NCI-H187 (cell line): ENCODE measurements around the gene ATP1B3.
"Not testable (repeated sequence)": the region's sequence is repeated elsewhere in the genome, so short reads cannot be mapped to it uniquely, and the experiment has no call there.

Experiments
- DNase-seq, 2 experiments: peaks; one replicate each; lab custom pipeline; 2025; lab: John Stamatoyannopoulos, UW

ATP1B3 gene

GRCh38 chr3:141876381-141876890 is at the start of gene ATP1B3:
Gene ATP1B3 (plus strand): TSS chr3:141876643. CDS start chr3:141876802, 159 bp downstream.
- peak in 1 of 2 experiments; percentile 67 for DNase-seq

GRCh38 chr3:141828487-141828886 is 48.0 kb upstream of the ATP1B3 start:
- no peak for DNase-seq

DNA sequence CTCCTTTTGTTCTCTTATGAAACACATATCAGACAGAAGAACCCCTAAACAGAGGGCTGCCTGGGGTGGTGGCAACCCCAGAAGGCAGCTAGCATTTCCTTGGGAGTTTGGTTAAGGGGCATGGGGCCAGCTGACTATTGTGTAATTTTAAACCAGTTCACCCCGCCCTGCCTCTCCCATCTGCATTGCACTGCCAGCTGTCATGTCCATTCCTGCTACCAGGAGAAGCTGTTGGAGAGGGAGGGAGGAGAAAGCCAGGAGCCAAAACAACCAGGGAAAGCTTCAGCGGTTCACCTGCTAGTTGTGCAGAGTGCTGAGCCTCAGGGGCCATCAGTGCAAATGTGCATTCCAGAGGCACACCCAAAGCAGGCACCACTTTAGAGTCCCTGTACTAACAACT is 47.6 kb upstream of the ATP1B3 start:
- DNase-seq, result peak in 1 of 2 experiments; percentile 20

GRCh38 chr3:141830508-141830907 is 45.9 kb upstream of the ATP1B3 start:
- DNase-seq, result no peak

- no peak for DNase-seq
Measured at GRCh38 chr3:141834292-141834691, 42.2 kb upstream of the ATP1B3 start.

DNA sequence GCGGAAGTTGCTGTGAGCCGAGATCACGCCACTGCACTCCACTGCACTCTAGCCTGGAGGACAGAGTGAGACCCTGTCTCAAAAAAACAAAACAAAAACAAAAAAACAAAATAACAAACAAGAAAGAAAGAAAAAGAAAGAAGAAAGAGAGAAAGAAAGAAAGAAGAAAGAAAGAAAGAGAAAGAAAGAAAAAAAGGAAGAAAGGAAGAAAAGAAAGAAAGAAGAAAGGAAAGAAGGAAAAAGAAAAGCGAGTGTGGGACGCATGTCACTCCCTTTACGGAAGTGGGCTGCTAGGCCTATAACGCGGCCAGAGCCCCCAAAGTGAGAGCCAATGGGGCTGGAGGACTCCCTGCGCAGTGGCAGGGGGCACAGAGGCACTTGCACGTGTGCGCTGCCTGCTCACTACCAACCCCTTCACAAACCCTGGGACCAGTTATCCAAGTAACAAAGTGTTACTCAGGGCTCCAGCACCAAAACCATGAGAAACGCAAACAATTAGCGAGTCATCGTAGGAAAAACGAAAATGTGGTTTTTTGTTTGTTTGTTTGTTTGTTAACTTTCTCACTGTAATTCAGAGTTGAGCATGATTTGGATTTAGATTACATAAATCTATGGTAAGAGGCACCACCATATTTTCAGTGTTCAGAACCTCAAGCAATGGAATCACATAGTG is 40.8 kb upstream of the ATP1B3 start:
- DNase-seq, result no peak

GRCh38 chr3:141839389-141839788 is 37.1 kb upstream of the ATP1B3 start:
- no peak for DNase-seq

DNA sequence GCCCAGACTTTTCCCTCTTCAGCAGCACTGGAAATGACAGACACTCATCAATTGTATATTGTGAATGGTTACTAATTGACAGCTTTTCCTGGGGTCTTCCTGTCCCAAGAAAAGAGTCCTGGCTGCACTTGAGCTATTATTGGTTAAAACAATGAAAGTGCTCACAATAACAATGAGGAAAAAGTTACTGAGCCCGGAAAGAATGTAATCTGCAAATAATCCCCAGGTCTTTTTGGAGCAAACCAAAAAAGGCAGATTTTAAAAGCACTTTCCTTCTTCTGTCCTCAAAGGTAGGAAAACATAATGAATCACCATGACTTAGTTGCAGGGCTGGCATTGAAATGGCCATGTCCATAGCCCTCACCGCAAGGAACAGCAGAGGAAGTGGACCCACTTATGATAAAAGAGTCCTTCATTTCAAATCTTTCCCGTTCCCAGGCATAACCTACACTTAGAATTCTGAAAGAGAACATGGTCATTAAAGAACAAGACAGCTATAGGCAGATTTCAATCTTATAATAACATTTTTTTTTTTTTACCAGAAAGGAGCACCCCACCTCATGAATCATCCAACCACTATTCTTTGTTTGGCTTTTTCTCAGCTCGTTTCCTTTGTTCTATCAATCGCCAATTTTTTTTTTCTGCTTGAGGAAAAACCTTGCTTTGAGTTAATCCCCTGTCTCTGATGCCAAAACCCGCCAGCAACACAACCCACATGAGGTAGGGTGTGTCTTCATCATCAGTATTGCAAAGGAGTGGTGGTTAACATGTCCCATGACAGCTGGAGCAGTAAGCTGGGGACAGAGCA is 35.5 kb upstream of the ATP1B3 start:
- DNase-seq, result no peak

DNA sequence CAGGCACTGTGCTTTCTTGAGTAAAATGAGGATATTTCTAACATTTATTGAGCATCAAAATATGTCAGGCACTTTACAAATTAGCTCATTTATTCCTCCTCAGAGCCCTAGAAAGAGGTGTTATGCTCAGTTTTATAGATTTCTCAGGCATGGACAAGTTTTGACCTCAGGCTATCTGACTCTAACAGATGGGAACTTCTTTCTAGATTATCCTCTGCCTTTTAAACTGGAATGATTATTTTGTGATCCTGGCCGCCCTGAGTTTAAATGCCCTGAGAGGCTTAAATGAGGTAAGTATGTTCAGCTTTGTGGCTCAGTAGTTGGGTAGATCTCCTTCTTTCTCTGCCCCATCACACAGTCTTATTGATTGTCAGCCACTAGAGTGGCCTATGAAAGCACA is 32.3 kb upstream of the ATP1B3 start:
- no peak for DNase-seq

DNA sequence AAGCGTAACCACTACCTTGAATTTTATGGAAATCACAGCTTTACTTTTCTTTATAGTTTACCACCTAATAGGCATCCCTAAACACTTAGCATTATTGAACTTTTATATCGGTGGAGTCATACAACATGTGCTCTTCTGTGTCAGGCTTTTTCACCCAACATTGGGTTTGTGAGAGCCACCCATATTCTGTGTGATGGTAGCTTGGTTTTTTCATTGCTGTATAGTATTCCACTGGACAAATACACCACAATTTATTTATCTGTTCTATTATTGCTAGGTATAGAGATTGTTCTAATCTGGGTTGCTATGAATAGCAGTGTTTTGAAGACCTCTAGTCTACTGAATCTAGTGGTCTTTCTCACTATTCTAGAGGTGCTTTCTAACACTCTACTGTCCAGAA is 31.6 kb upstream of the ATP1B3 start:
- DNase-seq, result no peak

- DNase-seq, result no peak
Measured at GRCh38 chr3:141845407-141846049, 30.9 kb upstream of the ATP1B3 start.

DNA sequence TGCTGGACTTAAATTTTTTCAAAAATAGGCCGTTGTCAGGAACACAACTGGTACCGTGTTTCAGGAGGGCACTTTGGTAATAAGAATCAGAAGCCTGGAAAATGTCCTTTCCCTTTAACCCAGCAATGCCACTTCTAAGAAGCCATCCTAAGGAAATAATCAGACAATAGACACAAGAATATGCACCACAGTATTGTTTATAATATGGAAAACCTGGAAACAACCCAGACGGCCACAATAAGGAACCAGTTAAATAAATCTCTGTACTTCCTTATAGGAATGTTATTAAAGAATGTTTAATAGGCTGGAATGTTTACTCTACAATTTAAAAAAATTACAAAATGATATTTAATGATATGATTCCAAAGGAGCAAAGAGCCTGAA is 30.4 kb upstream of the ATP1B3 start:
- no peak for DNase-seq

GRCh38 chr3:141848159-141848748 is 28.2 kb upstream of the ATP1B3 start:
- DNase-seq, result not testable (repeated sequence)

DNA sequence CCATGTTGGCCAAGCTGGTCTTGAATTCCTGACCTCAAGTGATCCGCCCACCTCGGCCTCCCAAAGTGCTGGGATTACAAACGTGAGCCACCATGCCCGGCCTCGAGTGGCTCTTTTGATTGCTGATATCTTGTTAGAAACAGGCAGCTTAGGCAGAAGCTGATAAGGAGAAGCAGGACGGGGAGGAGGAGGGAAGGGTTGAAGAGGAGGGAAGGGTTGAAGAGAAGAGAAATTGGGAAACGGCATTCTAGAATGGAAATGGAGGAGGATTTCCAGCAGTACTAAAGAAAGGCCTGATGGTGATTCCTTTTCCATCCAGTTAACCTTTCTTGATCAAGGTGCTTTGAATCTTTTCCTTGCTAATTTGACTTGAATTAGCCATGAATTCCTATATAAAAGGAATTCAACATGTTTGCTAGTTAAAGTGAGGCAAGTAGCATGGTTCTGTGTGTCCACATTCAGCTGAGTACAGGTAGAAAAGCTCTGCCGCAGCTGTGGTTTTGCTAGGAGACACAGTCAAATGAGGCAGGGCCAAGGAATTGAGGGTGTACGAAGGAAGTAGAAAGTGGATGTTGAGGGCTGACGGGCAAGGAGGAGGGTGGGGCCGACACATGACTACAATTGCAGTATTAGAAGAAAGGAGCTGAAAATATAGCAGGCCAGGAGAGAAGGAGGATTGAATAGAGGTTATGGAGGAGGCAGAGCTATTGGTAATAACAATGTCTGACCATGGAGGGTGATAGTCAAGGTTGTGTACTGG is 27.2 kb upstream of the ATP1B3 start:
- DNase-seq, result no peak

GRCh38 chr3:141851411-141851810 is 25.0 kb upstream of the ATP1B3 start:
- DNase-seq, result no peak

DNA sequence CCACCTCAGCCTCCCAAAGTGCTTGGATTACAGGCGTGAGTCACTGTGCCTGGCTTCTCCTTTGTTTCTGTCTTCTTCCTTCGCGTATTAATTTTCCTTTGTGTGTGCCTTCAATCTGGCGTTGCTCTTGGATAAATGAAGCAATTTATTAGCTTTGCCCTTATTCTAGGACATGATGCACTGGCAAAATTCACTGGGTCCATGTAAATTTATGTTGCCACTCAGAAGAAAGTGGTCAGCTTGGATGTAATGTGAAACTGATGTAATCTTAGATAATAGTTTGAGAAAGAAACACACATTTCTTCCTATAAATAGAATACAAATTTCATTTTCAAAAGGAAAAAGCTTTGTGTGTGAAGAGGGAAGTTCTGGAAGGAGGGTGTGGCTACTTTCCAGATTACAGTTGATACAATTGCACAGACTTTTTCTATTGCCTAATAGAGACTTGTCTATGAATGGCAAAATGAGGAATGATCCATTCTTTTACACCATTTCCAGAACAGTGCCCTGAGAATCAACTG is 23.3 kb upstream of the ATP1B3 start:
- DNase-seq, result no peak

DNA sequence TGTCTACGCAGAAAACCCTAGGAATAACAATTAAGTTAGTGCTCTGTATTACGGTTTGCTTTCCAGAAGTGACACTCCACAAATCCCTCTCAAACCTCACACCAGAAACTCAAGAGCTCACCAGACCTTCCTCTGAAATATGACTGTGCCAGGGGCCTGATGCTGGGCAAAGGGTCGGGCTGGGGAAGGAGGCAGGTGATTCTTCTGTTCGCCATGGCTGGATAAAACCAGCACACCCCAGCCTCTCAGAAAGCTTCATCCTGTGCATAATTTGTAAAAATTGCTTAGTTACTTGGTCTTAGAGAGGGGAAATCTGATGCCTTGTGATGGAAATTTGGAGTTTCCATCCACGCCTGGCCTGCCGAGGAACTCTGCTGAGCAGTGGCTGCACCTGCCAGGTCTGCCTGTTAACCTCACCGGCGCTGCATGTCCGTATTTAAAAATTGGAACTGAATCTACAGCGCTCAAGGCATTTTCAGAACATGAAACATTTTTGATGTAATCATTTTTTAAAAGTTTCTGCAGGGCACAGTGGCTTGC is 22.7 kb upstream of the ATP1B3 start:
- no peak for DNase-seq

DNA sequence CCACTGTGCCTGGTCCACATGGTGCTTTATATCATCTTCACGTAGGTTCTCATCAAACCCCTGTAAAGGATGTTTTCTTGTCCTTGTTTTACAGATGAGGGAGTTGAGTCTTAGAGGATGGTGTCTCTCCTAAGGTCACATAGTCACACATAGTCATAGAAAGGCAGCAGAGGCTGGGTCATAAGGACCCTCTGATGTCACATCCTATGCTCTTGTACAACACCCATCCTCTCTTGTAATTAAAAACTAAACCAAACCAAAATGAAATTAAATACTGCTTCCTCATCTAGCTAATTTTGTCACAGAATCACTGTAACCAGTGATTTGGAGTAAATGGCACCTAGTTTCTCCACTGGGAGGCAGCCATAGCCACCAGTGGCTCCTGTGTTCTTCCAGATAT is 21.8 kb upstream of the ATP1B3 start:
- DNase-seq, result no peak

DNA sequence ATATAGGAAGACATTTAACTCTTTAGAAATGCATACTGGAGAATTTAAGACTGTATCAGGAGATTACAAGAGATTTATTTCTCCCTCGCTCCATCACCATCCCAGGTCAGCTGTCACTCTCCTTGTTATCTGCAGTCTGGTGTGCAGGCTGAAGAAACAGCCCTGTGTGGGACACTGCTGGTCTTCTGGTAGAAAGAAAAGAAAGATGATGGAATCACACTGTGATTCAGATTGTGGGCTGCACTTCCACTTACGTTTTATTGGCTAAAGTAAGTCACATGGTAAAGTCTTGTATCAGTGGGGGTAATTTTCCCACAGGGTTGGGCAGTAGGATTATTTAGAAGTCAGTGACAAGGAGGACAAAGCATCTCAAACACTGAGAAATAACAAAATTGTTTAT is 18.1 kb upstream of the ATP1B3 start:
- DNase-seq, result no peak

- no peak for DNase-seq
Measured at GRCh38 chr3:141859651-141860050, 16.8 kb upstream of the ATP1B3 start.

DNA sequence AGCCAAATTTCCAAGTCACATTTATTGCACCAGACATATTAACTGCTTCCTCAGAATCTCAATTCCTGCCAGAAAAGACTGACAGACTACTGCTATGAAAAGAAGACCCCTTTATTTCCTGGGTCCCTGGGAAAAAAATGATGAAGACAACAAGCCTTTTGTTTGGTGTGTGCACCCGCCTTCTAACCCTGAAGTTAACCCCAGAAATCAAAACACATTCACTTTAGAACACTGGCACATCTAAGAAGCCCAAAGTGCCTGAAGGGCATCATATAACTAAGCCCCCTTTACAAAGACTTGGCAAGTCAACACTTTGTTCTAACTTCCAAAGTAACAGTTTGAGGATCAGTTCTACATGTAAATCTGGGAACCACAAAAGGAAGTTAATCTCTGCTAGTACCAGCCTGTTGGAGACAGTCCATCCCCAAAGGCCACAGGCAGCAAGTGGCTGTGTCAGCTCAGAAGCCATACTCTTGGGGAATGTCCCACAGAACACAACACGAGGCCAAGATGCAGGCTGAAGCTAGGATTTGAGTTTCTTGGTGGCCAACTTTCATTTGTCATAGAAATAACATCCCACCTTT is 16.3 kb upstream of the ATP1B3 start:
- DNase-seq, result no peak
